NK-92 treated with Interleukin-12 subunit alpha and Interleukin-12 subunit beta, amount 100 ng/mL, for 24 hours (cell line): ENCODE results near the gene RHBDL1.
A peak's percentile ranks its signal among the peaks of the same experiment; 100 is the strongest.

ENCODE experiments used
- DNase-seq: peaks from one replicate; lab custom pipeline; 2025; lab: John Stamatoyannopoulos, UW

RHBDL1 gene

DNA sequence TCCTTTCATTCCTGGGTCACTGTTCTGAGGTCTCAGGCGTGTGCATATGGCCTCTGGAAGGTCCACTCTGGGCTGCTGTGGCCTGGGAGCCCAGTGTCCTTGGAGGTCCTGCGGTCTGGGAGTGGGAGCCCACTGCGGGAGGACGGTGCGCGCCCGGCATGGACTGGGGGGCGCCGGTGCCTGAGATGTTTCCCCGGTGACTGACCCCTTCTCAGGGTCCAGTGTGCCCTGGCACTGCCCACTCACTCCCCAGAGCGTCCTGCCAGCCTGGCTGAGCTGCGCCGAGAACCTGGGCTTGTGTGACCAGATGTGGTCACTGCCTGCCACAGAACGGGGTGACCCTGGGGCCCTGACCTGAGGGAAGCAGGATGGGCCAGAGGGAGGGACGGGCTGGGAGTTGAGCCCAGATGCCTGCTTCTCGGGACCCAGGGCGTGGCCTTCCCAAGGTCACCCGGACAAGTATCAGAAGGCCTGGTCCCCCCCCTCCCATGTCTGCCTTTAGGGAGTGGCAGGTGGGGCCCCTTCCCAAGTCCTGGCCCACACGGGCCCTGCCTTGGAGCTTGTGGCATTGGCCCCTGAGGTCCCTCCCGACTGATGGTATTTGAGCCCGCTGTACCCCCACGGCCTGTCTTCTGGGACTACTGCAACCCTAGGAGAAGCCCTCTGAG, 1.1 kb upstream of the RHBDL1 start:
- DNase-seq = no peak

GRCh38 chr16:675884-676564, 553 bp downstream of the RHBDL1 start:
- no peak for DNase-seq

GRCh38 chr16:676565-676902, 1.1 kb downstream of the RHBDL1 start:
- DNase-seq = no peak

DNA sequence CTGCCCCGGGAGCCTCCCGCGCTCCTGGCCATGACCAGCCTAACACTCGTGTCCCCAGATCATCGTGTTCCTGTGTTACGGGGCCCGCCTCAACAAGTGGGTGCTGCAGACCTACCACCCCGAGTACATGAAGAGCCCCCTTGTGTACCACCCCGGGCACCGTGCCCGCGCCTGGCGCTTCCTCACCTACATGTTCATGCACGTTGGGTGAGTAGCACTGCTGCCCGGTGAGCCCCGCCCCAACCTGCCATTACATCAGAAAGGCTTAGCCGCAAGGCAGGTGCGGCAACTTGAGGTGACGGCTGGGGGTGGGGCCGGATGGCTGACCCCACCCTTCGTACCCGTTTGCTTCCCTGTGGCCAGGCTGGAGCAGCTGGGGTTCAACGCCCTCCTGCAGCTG, 1.4 kb downstream of the RHBDL1 start:
- no peak for DNase-seq

DNA sequence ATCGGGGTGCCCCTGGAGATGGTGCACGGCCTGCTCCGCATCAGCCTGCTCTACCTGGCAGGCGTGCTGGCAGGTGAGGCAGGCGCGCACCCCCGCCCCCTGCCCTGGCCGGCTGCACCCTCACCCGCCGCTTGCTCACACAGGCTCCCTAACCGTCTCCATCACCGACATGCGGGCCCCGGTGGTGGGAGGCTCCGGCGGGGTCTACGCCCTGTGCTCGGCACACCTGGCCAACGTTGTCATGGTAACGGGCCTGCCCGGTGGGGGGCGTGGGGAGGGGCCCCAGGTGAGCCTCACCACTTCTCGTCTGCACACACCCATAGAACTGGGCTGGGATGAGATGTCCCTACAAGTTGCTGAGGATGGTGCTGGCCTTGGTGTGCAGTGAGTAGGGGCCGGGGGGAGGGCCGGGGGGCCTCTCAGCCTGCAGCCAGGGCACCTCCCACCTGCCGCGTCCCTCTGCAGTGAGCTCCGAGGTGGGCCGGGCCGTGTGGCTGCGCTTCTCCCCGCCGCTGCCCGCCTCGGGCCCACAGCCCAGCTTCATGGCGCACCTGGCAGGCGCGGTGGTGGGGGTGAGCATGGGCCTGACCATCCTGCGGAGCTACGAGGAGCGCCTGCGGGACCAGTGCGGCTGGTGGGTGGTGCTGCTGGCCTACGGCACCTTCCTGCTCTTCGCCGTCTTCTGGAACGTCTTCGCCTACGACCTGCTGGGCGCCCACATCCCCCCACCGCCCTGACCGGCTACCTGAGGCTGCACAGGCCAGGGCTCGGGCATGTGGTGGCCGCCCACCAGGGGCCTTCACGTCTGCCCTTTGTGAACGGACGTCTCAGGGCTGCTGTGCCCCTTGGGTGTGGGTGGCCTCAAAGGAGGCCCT, 2.1 kb downstream of the RHBDL1 start:
- no peak for DNase-seq

DNA sequence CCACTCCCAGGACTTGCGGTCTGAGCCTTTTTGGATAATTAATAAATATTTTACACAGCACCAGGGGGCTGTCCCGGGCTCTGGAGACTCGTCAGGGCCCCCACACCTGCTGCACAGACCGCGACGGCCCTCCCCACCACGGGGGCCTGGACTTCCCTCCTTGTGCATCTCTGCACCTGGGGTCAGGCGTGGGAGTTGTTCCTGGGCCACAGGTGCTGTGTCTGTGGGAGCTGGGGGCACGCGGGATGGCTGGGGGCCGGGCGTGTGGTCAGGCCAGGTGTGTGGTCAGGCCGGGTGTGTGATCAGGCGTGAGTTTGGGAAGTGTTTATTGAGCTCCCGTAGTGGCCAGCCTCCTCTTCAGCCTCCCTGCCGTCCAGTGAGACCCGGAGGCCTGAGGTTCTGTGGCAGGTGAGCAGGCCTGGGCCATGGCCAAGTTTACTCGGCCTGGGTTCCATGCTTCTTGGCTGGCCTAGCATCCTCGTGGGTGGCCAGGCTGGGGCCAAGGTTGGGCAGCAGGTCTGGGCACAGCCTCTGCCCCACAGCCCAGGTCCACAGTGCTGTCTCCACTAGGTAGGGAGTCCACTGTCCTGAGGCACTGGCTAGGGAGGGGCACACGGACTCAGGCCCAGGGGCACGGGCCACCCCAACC, 2.9 kb downstream of the RHBDL1 start:
- no peak for DNase-seq

DNA sequence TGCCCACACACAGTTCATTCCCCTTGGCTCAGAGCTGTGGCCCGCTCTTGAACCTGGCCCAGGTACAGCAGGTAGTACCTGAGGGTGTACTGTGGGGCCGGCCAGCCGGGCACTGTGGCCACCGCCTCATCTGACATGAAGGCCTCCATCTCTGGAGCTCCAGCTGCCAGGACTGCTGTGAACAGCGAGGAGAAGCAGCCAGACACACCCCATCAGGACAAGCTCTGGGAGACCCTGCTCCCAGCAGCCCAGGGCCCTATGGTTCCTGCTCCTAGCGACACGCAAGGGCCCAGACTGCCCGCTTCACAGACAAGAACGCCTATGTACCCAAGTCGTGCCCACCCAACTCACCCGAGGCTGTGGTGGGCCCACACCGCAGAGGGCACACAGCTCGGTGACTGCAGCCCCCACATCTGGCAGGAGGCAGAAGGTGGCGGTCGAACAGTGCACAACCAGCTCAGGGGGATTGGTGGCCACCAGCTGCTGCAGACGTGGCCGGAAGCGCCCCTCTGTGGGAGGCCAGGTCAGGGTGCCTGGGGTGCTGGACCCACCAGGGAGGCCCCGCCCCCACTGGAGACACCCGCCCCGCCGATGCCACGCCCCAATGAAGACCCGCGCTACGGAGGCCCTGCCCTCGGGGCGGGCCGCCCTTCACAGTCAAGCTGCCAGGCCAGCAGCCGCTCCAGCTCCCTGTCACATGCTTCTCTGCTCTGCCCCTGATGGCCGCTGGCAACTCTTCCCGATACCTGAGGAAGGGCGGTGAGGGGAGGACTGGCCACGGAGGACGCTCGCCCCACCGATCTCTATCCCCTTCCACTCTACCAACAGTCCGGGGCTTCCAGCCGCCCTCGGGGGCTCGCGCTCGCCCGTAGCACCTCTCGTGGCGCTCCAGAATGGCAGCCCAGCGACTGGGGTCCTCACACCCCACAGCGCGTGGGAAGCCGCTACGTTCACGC, 3.7 kb downstream of the RHBDL1 start:
- no peak for DNase-seq

DNA sequence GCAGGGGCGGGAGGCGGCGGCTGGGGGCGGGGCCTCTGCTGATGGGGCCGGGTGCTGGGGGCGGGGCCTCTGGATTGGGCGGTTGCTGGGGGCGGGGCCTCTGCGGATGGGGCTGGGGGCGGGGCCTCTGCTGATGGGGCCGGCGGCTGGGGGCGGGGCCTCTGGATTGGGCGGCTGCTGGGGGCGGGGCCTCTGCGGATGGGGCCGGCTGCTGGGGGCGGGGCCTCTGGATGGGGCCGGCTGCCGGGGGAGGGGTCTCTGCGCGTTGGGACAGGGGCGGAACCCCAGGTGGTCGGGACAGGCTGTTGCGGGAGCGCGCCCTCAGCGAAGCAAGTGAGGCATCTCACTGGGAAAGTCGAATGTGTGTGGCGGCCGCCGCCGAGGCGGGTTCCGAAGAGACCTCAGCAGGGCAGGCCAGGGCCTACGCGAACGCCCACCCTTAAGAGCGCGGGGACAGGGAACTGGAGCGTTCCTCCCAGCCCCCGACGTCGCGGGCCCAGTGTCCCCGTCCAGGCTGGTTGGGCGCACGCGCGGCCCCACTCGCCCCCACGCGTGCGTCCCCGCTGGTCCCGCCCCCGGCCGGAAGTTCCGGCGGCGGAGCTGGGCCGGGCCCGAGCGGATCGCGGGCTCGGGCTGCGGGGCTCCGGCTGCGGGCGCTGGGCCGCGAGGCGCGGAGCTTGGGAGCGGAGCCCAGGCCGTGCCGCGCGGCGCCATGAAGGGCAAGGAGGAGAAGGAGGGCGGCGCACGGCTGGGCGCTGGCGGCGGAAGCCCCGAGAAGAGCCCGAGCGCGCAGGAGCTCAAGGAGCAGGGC, 4.5 kb downstream of the RHBDL1 start, which contains the start of gene STUB1:
Gene STUB1, plus strand, starts transcription at position 597 of the 811 bp plus-strand sequence. Its CDS starts 116 bp downstream, at position 713.
- peak; percentile 82 for DNase-seq

DNA sequence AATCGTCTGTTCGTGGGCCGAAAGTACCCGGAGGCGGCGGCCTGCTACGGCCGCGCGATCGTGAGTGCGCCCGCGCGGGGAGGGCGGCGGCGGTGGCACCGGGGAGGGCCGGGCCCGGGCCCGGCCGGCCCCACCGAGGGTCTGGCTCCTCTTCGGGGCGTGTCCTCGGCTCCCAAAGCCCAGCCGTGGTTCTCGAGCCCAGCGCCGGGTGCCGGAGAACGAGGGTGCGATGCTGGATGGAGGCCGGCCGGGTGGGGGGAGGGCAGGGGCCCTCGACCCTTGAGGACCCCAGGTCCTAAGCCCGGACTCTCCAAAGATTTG, 5.1 kb downstream of the RHBDL1 start:
- DNase-seq = no peak

DNA sequence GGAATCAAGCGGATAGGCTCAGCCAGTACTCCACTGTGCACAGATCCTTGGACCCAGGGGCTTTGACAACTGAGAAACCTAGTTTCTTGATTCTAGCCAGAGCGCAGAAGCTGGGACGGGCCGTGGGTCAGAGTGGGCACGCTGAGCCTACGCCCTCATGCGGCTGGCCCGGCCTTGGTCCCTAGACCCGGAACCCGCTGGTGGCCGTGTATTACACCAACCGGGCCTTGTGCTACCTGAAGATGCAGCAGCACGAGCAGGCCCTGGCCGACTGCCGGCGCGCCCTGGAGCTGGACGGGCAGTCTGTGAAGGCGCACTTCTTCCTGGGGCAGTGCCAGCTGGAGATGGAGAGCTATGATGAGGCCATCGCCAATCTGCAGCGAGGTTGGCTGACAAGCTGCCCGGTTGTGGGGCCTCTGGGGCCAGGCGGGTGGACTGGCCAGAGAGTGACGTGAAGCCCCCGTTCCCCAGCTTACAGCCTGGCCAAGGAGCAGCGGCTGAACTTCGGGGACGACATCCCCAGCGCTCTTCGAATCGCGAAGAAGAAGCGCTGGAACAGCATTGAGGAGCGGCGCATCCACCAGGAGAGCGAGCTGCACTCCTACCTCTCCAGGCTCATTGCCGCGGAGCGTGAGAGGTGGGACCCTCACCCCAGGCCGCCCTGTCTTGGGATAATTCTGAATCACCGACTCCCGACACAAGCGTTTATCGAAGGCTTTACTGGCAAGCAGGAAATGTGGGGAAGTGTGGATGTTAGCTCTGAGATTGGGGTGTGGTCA, 5.7 kb downstream of the RHBDL1 start:
- DNase-seq = no peak

DNA sequence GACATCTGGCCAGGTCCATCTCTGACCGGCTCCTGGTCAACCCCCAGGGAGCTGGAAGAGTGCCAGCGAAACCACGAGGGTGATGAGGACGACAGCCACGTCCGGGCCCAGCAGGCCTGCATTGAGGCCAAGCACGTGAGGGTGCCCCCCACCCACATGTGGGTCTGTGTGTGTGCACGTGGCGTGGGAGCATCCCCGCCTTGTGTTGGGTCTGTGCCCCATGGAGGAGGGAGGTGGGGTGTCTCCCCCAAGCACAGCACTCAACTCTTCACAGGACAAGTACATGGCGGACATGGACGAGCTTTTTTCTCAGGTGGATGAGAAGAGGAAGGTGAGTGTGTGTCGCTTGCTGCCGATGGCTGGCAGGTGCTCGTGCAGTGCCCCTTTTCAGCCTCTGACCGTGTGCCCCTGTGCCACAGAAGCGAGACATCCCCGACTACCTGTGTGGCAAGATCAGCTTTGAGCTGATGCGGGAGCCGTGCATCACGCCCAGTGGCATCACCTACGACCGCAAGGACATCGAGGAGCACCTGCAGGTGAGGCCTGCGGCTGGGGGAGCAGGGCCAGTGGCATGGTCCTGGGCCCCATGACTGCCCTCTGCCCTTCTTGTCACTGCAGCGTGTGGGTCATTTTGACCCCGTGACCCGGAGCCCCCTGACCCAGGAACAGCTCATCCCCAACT, 6.4 kb downstream of the RHBDL1 start:
- no peak for DNase-seq

GRCh38 chr16:682493-683395, 7.3 kb downstream of the RHBDL1 start:
- DNase-seq = no peak

DNA sequence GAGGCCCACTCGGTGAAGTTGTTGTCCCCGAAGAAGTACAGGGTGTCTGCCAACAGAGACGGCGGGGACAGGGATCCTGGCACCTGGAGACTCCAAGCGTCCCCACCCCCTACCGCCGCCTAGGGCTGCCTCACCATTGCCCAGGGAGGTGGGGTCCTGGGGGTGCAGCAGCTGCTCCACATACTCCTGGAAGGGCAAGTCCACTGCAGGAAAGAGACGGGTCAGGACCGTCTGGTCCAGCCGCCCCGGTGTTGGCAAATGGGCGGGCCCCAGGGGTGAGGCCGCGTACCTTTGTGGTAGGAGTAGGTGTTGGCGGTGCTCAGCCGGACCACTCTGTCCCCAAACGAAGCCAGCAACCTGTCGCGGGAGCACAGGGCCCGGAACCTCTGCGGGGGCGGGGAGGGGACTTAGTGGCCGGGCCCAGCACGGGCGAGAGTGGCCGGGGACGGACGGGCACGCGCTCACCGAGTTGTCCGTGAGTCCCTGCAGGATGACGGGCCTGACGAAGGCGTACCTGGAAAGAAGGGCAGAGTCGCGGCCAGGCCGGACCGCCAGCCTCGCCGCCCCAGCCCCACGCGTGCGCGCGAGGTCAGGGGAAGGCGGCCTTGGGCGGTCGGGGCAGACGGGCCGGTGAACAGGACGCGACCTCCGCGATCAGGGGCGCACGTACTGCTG, 8.1 kb downstream of the RHBDL1 start:
- no peak for DNase-seq

GRCh38 chr16:684071-684794, 8.8 kb downstream of the RHBDL1 start, which contains the start of gene JMJD8:
JMJD8 (minus strand) TSS chr16:684334; CDS start chr16:684319, 15 bp downstream.
- DNase-seq = peak; percentile 61

GRCh38 chr16:684961-685696, 9.7 kb downstream of the RHBDL1 start:
- no peak for DNase-seq

DNA sequence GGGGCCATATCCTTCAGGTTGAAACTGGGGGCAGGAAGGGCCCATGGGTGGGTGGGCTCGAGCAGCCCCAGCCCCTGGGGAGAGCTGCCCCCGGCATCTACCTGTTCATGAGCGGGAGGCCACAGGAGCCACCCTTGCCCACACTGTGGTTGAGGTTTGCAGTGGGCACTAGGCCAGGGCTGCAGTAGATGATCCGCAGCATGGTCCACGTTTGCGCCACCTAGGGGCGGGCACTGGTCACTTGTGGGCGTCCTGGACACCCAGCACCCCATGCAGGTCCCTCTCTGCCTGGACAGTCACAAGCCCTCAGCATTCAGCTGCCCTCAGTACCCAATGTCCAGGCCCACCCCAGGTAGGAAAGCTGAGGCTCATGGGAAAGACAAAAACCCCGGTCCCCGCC, 10.5 kb downstream of the RHBDL1 start:
- DNase-seq = no peak
